TTC549 (cell line): ENCODE results near the gene PSG3.
"Not testable (repeated sequence)": the region's sequence is repeated elsewhere in the genome, so short reads cannot be mapped to it uniquely, and the experiment has no call there.

Experiments
- FAIRE-seq: peaks from 2 replicates; lab custom pipeline; 2012; peaks lifted over from hg19 to GRCh38; lab: Jason Lieb, UNC

The PSG3 gene

DNA sequence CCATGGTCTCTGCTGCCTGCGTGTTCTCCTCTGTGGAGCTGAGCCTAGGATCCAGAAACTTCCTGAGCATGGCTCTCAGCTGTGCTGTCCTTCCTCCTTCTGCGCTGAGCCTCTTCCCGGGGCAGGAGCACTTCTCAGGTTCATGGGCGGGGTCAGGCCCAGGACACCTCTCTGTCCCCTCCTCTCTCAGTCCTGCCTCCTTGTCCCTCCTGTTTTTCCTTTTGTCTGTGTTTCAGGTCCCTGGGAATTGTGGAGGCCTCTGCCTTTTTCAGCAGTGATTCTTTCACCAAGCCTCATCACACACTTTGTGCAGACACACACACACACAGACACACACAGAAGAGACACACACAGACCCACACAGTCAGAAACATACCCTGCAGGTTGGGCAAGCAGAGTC, at the start of gene PSG3:
TSS of gene PSG3 (minus strand) at position 101 of the 400 bp plus-strand sequence. CDS start at position 4, 97 bp downstream.
- FAIRE-seq: not testable (repeated sequence)

GRCh38 chr19:42788766-42789165, 48.5 kb upstream of the PSG3 start:
- not testable (repeated sequence) for FAIRE-seq

GRCh38 chr19:42787766-42788165, 47.5 kb upstream of the PSG3 start:
- not testable (repeated sequence) for FAIRE-seq

GRCh38 chr19:42776750-42777612, 36.7 kb upstream of the PSG3 start:
- FAIRE-seq: not testable (repeated sequence)

DNA sequence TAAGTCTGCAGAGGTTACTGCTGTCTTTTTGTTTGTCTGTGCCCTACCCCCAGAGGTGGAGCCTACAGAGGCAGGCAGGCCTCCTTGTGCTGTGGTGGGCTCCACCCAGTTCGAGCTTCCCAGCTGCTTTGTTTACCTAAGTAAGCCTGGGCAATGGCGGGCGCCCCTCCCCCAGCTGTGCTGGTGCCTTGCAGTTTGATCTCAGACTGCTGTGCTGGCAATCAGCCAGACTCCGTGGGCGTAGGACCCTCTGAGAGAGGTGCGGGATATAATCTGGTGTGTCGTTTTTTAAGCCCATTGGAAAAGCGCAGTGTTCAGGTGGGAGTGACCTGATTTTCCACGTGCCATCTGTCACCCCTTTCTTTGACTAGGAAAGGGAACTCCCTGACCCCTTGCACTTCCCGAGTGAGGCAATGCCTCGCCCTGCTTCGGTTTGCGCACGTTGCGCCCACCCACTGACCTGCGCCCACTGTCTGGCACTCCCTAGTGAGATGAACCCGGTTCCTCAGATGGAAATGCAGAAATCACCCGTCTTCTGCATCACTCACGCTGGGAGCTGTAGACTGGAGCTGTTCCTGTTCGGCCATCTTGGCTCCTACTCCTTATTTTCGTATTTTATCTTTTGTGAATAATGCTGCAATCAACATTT, 34.4 kb upstream of the PSG3 start:
- FAIRE-seq: not testable (repeated sequence)

DNA sequence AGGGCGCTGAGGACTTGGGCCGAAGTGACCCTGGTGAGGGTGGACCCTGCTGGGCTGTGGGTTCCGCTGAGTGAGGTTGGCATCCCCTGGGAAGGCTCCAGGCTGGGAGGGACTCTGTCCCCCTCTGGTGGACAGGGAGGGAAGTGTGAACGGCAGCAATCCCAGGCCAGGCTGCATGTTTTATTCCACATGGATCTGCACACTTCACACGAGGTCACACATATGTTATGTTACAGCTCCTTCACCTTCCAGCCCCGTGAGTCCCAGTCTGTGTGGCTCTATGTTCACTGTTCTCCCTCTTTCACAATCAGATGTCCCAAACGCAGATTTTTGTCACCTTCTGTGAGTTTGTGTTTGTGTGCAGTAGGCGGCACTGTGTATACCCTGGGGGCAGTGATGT, 27.0 kb upstream of the PSG3 start:
- not testable (repeated sequence) for FAIRE-seq

- not testable (repeated sequence) for FAIRE-seq
Measured at GRCh38 chr19:42766871-42767270, 26.6 kb upstream of the PSG3 start.

- FAIRE-seq: no peak
Measured at GRCh38 chr19:42764836-42765235, 24.6 kb upstream of the PSG3 start.

DNA sequence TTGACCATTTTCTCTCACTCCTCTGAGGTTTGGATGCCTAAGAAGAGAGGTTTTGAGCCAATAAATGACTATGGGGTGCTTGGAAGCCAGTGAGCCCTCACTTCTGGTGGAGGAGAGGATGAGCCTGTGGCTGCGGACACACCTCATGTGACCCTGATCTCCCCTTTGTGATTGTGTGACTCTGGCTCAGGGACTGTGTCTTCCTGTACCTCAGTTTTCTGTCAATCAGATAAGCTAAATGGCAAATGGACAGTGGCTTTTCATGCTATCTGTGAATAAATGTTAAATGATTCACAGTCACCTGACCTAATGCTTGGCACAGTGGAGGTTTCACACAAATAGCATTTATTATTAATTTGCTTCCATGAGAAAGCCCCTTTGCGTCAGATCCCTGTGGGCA, 22.5 kb upstream of the PSG3 start:
- no peak for FAIRE-seq

DNA sequence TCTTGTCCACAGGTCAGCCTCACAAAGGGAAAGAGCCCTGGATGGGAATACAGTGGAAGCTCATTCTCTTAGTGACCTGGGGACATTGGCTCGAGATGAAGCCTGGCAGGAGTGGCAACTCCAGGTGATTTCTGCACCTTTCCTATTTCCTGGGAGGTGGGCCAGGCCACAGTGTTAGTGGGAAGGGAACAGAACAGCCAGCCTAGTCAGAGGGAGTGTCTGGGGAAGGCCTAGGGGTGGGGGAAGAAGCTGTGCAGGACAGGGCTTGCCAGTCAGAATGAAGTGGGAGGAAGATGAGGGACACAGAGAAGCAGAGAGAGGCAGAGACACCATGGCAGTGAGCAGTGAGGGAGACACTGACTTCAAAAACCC, 21.6 kb upstream of the PSG3 start:
- FAIRE-seq: not testable (repeated sequence)

DNA sequence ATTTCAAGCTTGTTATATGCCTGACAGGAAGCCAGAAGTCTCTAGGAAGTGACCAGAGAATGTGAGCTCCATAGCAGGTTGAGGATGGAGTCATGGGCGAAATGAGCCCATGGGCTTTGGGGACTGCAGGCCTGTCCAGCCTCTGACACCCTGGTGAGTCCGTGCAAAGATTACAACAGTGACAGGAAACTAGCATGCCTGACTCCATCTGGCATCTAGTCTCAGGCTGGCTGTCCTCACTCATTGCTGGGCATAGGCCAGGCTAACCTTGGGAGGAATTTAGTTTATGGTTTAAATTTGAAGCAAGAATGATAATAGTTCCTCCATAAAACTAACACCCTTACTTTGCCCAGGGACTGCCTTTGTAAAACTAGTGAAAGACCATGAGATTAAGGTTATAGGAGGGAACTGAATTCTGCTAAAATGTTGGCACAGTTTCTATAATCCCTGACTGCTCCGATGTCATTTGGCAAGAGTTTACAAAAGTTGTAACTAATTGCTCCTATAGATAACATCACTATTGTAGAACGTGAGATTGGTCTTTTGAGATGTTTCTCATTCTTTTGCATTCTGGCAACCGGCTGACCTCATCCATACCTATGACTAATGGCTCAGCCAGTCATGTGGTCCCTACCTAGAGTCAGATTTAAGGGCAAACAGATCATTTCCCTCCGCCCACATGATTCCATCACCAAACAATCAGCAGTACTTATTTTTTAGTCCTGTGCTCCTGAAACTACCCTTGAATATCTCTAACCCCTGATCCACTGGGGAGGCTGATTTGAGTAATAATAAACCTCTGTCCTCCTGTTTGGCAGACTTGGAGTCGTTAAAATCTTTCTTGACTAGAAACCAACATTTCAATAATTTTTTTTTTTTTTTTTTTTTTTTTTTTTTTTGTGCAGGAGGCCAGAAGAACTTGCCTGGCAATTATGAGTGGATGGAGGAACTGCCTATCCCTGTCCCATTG, 21.0 kb upstream of the PSG3 start:
- not testable (repeated sequence) for FAIRE-seq

DNA sequence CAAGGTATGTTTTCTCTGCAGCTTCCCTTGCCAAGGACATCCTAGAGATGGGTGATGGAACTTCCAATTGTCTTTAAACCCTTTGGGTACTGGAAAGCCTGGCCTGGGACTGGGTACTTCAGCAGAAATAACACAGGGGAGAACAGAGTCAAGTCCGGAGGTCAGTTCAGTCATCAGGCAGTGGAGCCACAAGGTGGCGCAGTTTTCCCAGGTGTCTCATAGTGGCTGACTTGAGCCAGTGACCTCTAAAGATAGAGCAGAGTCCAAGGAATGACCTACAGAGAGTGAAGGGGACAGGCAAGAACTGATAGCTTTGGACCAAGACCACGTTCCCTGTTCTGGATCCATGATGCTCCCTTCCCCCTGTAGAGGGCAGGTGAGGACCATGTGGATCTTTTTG, 18.4 kb upstream of the PSG3 start:
- not testable (repeated sequence) for FAIRE-seq

DNA sequence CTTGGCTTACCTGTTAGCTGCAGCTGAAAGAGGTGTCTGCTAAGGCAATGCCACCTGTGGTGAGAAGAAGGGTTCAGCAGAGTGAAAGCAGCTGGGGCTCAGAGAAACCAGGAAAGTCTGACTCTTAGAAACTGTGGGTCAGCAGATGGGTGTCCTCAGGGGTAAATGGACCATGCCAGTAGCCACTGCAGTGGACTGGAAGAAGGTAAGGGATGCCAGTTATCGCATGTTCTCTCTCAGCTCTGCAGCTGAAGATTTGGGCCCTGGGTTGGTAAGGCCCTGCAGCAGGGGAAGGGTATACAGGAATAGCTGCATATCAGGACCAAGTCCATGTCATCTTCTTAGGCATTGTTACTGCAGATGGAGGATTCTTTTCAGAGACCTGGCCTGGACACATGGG, 12.0 kb upstream of the PSG3 start:
- FAIRE-seq: not testable (repeated sequence)

DNA sequence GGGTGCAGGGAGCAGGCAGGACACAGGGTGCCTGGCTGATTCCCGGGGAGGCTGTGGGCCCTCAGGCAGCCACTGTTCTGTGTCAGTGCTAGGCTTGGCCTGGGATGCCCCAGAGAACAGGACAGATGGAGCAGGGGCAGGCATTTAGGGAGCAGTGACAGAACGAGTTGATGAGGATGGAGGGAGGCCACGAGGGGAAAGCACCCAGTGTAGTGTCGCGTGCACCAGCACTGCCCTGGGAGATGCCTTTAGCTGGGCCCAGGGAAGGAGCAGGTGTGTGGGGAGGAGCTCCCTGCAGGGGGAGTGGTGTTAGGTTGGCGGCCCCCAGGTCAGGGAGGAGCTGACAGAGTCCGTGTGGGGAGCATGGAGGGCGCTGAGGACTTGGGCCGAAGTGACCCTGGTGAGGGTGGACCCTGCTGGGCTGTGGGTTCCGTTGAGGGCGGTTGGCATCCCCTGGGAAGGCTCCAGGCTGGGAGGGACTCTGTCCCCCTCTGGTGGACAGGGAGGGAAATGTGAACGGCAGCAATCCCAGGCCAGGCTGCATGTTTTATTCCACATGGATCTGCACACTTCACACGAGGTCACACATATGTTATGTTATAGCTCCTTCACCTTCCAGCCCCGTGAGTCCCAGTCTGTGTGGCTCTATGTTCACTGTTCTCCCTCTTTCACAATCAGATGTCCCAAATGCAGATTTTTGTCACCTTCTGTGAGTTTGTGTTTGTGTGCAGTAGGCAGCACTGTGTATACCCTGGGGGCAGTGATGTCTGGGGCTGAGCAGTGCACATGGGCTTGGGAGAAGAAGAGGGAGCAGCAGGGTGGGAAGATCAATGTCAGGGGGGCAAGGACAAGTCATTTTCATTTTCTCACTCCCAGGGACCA, 1.7 kb upstream of the PSG3 start:
- FAIRE-seq: not testable (repeated sequence)

DNA sequence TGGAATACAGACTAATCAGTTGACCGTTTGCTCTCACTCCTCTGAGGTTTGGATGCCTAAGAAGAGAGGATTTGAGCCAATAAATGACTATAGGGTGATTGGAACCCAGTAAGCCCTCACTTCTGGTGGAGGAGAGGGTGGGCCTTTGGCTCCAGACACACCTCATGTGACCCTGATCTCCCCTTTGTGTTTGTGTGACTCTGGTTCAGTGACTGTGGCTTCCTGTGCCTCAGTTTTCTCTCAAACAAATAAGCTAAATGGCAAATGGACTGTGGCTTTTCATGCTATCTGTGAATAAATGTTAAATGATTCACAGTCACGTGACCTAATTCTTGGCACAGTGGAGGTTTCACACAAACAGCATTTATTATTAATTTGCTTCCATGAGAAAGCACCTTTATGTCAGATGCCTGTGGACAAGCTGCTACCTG, 2.7 kb downstream of the PSG3 start:
- not testable (repeated sequence) for FAIRE-seq

DNA sequence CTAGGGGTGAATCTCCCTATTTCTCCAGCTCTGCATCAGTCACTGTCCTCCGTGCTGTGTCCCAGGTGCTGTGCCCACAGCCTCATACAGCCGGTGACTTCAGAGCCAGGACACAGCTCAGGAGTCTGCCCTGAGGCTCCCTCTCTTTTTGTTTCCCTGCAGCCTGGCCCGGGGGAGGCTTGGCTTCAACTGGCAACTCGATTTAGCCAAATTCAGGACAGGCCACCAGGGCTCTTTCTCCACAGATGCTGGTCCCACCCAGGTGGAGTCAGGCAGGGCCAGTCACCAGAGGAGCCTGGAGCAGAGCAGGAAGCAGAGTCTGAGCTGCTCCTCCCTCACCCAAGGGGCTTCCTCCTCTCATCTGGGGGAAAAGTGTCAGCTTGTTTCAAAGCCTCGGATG, 11.9 kb downstream of the PSG3 start:
- FAIRE-seq: not testable (repeated sequence)

DNA sequence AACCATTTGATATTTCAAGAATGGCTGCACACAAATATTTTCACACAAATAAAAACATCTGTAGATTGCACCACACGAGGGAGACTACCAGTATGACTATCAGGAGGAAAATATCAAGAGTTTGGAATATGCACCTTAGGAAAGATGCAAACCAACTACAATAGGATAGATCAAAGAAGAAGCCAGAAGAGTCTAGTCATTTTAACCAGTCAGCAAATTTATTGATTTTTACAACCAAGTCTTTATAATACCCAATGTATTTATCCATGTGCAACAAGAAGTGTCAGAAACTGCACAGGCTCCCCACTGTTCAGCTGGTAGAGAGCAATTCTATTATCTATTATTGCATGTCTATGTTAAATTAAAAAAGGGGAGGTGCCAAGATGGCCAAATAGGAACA, 26.3 kb downstream of the PSG3 start:
- FAIRE-seq: not testable (repeated sequence)

GRCh38 chr19:42712753-42713152, 27.5 kb downstream of the PSG3 start:
- not testable (repeated sequence) for FAIRE-seq

DNA sequence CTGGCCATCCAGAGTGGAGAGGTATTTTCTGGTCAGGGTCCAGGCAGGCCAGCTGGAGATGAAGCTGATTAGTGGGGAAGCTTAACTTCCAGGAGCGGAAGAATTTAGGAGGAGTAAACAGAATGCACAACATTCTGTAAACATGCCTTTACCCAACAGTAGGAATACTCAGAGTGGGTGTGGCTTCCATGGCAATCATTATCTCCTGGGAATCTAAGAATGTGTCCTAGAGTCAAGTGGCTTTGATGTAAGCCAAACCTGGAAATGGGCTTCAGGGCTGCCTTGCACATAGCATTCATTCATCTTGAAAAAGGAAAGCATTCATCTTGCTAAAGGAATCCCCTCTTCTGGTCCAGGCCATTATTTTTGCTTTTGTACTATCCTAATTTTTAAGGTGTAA, 29.3 kb downstream of the PSG3 start:
- FAIRE-seq: not testable (repeated sequence)

DNA sequence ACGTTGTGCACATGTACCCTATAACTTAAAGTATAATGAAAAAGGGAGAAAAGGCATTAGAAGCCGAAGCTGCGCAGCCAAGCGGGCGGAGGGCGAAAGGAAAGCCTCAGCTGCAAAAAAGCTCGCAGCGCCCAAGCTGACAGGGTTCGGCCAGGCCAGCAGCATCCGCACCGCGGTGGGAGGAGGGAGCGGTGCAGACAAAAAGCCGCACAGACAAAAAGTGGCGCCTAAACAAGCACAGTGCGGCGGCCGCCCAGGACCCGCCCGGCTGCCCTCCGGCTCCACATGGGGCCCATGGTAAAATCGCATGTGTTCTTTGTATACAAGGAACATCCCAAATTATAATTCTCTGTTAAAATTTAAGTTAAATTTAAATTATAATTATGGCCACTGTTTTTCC, 42.4 kb downstream of the PSG3 start:
- no peak for FAIRE-seq

DNA sequence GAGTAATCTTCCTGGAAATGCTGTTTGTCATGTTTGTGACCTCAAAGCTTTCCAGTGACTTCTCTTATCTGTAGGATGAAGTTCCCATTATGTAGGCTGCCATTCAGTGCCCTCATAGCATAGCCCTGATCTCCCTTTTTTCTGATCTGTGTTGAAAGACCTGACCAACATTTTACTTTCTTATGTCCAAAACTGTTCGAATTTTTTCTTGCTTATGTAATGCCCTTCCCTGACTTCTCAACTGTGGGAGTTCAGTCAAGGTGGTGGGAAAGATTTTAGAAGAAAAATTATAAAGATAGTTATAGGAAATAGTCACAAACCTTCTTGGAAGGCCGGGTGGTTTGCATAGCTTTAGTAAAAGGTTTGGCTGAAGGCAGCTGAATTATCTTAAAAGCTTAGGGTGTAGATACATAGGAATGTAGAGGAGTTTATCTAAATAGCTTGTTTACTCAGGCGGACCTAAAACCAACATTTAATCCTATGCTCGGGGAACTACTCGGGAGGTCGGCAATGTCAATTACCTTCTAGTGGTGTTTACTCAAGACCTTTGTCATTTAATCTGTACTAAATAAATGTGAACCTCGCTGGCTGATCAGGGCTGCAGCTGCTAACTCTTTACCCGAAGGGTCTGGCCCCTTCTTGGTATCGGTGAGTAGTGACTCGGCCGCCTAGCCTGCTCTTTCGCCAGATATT, 44.3 kb downstream of the PSG3 start:
- FAIRE-seq: no peak
